GM12865 (cell line): Measurements from ENCODE around the gene LRRC37A.
"Not testable (repeated sequence)": the region's sequence is repeated elsewhere in the genome, so short reads cannot be mapped to it uniquely, and the experiment has no call there.

Experiments
- DNase-seq: peaks from one replicate; pipeline ENCODE4 v3.0.0; 2010; ENCODE audit warnings: low read depth
- H3K4me3 ChIP-seq: 2 replicates; pipeline ENCODE4 v1.5.1; 2011; ENCODE audit warnings: mild to moderate bottlenecking, low read depth, low read length, control low read depth
- CTCF ChIP-seq: IDR thresholded peaks from 2 replicates; pipeline ENCODE4 v1.5.1; 2011; ENCODE audit warnings: low read length, control low read depth, low read depth, inconsistent platforms; ENCODE audit not compliant: insufficient read depth; ENCODE audit errors: missing control alignments

The LRRC37A gene

GRCh38 chr17:46294831-46295230, at the start of gene LRRC37A:
Gene LRRC37A, plus strand, starts transcription at chr17:46295131. Its CDS starts 3 bp downstream, at chr17:46295134.
- DNase-seq, H3K4me3 ChIP-seq: not testable (repeated sequence)

GRCh38 chr17:46249153-46249552, 45.8 kb upstream of the LRRC37A start:
- not testable (repeated sequence) for DNase-seq, H3K4me3 ChIP-seq

- not testable (repeated sequence) for DNase-seq
Measured at GRCh38 chr17:46252804-46253203, 42.1 kb upstream of the LRRC37A start.

GRCh38 chr17:46253722-46254121, 41.2 kb upstream of the LRRC37A start:
- H3K4me3 ChIP-seq, result not testable (repeated sequence)
- DNase-seq, result peak; percentile 79
- peak; percentile 77 for TF ChIP-seq CTCF

More at GRCh38 chr17:46252804-46253203, 42.1 kb upstream of the LRRC37A start:
- not testable (repeated sequence) for H3K4me3 ChIP-seq

GRCh38 chr17:46254215-46254614, 40.7 kb upstream of the LRRC37A start:
- not testable (repeated sequence) for H3K4me3 ChIP-seq, DNase-seq

GRCh38 chr17:46256369-46256768, 38.6 kb upstream of the LRRC37A start:
- not testable (repeated sequence) for H3K4me3 ChIP-seq, DNase-seq

- peak overlapping the region; percentile 38 for H3K4me3 ChIP-seq
- not testable (repeated sequence) for DNase-seq
Measured at GRCh38 chr17:46259845-46260661, 34.9 kb upstream of the LRRC37A start.

- DNase-seq, result no peak
- H3K4me3 ChIP-seq, result no peak overlapping the region
- TF ChIP-seq CTCF, result no peak
Measured at GRCh38 chr17:46262271-46262670, 32.7 kb upstream of the LRRC37A start.

- H3K4me3 ChIP-seq, result no peak overlapping the region
- DNase-seq, result no peak
- TF ChIP-seq CTCF, result no peak
Measured at GRCh38 chr17:46264456-46265198, 30.3 kb upstream of the LRRC37A start.

GRCh38 chr17:46266063-46266655, 28.8 kb upstream of the LRRC37A start:
- DNase-seq, result not testable (repeated sequence)
- peak overlapping the region; percentile 55 for H3K4me3 ChIP-seq
